ENCODE data around the gene DPP4.
"Not testable (repeated sequence)": the region's sequence is repeated elsewhere in the genome, so short reads cannot be mapped to it uniquely, and the experiment has no call there.

DPP4 gene

DNA sequence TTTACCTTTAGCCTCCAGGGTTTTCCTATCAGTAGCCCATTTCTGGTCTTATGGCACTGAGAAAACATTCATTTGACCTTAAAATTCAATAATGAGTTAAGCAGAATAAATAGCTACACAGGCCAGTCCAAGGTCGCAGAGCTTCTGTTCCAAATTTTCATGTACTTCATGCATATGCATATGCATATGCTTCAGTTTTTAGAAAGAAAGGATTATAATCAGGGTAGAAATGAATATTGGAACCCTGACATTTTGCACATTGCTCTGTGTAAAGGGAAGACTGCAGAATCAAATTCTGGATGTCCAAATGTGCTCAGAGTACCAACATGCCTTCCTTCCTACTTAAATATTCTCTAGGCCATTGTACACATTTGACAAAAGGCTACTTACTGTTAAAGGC lies 104.9 kb downstream of the DPP4 start:
- Histone ChIP-seq H3K36me3 (ENCODE audit: insufficient read depth, low read length) (no peaks in the 10 kb centered on the region), H3K4me2 (ENCODE audit: low read length) (no peak overlapping the region), H3K9ac (ENCODE audit: low read depth, low read length) (no peak overlapping the region), H3K4me3 (ENCODE audit: low read length) (no peak overlapping the region), H3K9me3 (replicated peaks; ENCODE audit: low read length) (no peaks in the 10 kb centered on the region), H3K4me1 (ENCODE audit: control insufficient read depth, insufficient read depth, low read length) (no peaks in the 10 kb centered on the region), H3K27me3 (ENCODE audit: control insufficient read depth, insufficient read depth, low read length) (no peaks in the 10 kb centered on the region)

- no peaks in the 10 kb centered on the region for H3K27me3 ChIP-seq (ENCODE audit: control insufficient read depth, insufficient read depth, low read length)
- no peaks in the 10 kb centered on the region for H3K36me3 ChIP-seq (ENCODE audit: insufficient read depth, low read length)
- H3K9me3 ChIP-seq (replicated peaks; ENCODE audit: low read length), result no peaks in the 10 kb centered on the region
- no peak overlapping the region for H3K4me2 ChIP-seq (ENCODE audit: low read length)
- no peak overlapping the region for H3K4me3 ChIP-seq (ENCODE audit: low read length)
- no peak overlapping the region for H3K9ac ChIP-seq (ENCODE audit: low read depth, low read length)
- H3K4me1 ChIP-seq (ENCODE audit: control insufficient read depth, insufficient read depth, low read length), result no peaks in the 10 kb centered on the region
Observed at GRCh38 chr2:161965994-161966393, 108.0 kb downstream of the DPP4 start.

DNA sequence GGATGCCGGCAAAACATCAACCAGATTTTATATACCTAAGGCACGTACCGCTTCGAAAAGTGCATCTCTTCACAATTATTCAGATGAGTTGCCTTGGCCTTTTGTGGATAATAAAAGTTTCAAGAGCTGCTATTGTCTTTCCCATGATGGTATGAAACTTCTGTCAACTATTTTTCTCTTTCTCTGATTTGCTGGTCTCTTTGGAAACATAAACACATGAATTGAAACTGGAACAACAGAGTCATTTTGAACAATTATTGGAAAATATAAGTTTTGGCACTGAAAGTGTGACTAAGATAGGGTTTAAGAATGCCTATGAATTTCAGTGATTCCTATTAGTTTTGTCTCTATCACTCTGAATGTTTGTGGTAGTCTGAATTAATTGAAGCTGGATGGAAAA lies 109.9 kb downstream of the DPP4 start:
- H3K9me3 ChIP-seq (replicated peaks; ENCODE audit: low read length), result no peaks in the 10 kb centered on the region

DNA sequence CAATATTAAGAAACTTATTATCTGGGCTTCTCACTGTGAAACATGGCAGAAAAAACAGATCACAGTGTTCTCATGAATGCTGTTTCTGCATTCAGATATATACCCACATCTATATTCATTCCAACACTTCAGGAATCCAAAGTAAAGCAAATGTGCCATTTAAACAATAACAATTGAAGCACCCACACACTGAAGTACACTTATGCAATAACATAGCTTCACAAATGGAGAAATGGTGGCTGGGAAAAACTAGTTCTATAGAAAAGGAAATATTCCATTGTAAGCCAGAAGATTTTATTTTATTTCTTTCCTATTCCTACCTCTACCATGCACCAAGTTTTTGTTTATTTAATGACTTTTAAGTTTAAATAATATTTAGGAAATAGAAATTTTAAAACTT lies 111.9 kb downstream of the DPP4 start:
- no peak overlapping the region for H3K9ac ChIP-seq (ENCODE audit: low read depth, low read length)
- no peak overlapping the region for H3K4me3 ChIP-seq (ENCODE audit: low read length)
- no peaks in the 10 kb centered on the region for H3K4me1 ChIP-seq (ENCODE audit: control insufficient read depth, insufficient read depth, low read length)

More for the DNA sequence above, 109.9 kb downstream of the DPP4 start:
- Histone ChIP-seq H3K36me3 (ENCODE audit: insufficient read depth, low read length) (no peaks in the 10 kb centered on the region), H3K4me3 (ENCODE audit: low read length) (no peak overlapping the region), H3K27me3 (ENCODE audit: control insufficient read depth, insufficient read depth, low read length) (no peaks in the 10 kb centered on the region), H3K9ac (ENCODE audit: low read depth, low read length) (no peak overlapping the region), H3K4me1 (ENCODE audit: control insufficient read depth, insufficient read depth, low read length) (no peaks in the 10 kb centered on the region), H3K4me2 (ENCODE audit: low read length) (no peak overlapping the region)

DNA sequence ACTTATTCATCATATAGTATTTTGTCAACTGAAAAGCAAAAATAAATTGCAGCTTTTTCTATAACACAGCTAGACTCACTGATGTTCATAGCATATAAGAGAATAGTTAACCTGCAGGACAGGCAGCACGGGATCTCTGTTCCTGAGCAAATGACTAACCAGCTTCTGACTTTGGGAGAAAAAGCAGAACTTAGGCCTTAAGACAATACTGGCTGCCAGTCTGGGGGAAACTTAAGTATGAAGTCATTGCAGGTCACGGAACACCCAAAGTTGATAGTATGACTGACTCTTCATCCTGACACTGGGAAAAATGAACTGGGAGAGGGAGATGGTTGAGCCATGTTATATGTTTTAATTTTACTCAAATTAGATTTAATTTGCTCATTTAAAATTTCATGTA lies 113.0 kb downstream of the DPP4 start:
- H3K4me2 ChIP-seq (ENCODE audit: low read length), result no peak overlapping the region
- H3K36me3 ChIP-seq (ENCODE audit: insufficient read depth, low read length), result no peaks in the 10 kb centered on the region
- no peaks in the 10 kb centered on the region for H3K4me1 ChIP-seq (ENCODE audit: control insufficient read depth, insufficient read depth, low read length)
- no peaks in the 10 kb centered on the region for H3K9me3 ChIP-seq (replicated peaks; ENCODE audit: low read length)
- H3K4me3 ChIP-seq (ENCODE audit: low read length), result no peak overlapping the region
- H3K9ac ChIP-seq (ENCODE audit: low read depth, low read length), result no peak overlapping the region
- no peaks in the 10 kb centered on the region for H3K27me3 ChIP-seq (ENCODE audit: control insufficient read depth, insufficient read depth, low read length)

More for the DNA sequence above, 111.9 kb downstream of the DPP4 start:
- Histone ChIP-seq H3K36me3 (ENCODE audit: insufficient read depth, low read length) (no peaks in the 10 kb centered on the region), H3K27me3 (ENCODE audit: control insufficient read depth, insufficient read depth, low read length) (no peaks in the 10 kb centered on the region), H3K4me2 (ENCODE audit: low read length) (no peak overlapping the region), H3K9me3 (replicated peaks; ENCODE audit: low read length) (no peaks in the 10 kb centered on the region)

DNA sequence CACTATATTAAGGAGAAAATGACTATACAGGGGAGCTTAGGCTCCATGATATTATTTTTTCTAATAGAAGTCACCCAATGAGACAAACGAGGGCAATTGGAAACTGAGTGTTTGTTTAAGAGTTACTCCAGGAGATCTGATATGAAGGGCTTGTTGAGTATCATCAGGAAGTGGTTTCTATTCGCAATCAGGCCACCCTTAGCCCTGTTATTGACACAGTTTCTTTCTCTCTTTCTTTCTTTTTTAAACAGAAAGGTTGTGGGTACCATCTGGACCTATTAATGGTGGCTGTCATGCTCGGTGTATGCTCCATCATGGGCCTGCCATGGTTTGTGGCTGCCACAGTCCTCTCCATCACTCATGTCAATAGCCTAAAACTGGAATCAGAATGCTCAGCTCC lies 117.3 kb downstream of the DPP4 start:
- Histone ChIP-seq H3K9me3 (replicated peaks; ENCODE audit: low read length) (no peaks in the 10 kb centered on the region), H3K4me2 (ENCODE audit: low read length) (no peak overlapping the region), H3K27me3 (ENCODE audit: control insufficient read depth, insufficient read depth, low read length) (no peaks in the 10 kb centered on the region), H3K9ac (ENCODE audit: low read depth, low read length) (no peak overlapping the region), H3K4me3 (ENCODE audit: low read length) (no peak overlapping the region), H3K36me3 (ENCODE audit: insufficient read depth, low read length) (no peaks in the 10 kb centered on the region), H3K4me1 (ENCODE audit: control insufficient read depth, insufficient read depth, low read length) (no peaks in the 10 kb centered on the region)

DNA sequence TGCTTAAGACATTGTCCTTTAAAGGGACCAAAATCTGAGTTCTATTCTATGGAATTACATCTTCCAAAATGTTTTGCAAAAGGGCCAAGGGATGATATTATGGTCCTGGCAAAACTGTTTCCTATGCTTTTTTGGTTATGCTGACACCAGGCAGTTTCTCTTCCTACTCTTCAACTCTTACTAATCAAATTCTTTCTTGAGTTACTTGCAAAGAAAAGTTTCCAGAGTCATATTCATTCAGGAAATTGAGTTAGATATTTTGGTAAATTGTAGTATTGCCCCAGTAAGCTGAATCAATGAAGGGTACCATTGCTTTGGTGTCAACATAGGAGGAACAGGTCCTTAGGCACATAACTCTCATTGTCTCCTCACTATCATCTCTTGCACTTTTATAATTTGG lies 118.8 kb downstream of the DPP4 start:
- Histone ChIP-seq H3K4me1 (ENCODE audit: control insufficient read depth, insufficient read depth, low read length) (no peaks in the 10 kb centered on the region), H3K9me3 (replicated peaks; ENCODE audit: low read length) (no peaks in the 10 kb centered on the region), H3K36me3 (ENCODE audit: insufficient read depth, low read length) (no peaks in the 10 kb centered on the region), H3K4me2 (ENCODE audit: low read length) (no peak overlapping the region), H3K9ac (ENCODE audit: low read depth, low read length) (no peak overlapping the region), H3K4me3 (ENCODE audit: low read length) (no peak overlapping the region), H3K27me3 (ENCODE audit: control insufficient read depth, insufficient read depth, low read length) (no peaks in the 10 kb centered on the region)

GRCh38 chr2:161954103-161954502 lies 119.9 kb downstream of the DPP4 start:
- H3K4me1 ChIP-seq (ENCODE audit: control insufficient read depth, insufficient read depth, low read length), result no peaks in the 10 kb centered on the region

GRCh38 chr2:161953367-161953766 lies 120.6 kb downstream of the DPP4 start:
- H3K27me3 ChIP-seq (ENCODE audit: control insufficient read depth, insufficient read depth, low read length); H3K4me2 ChIP-seq (ENCODE audit: low read length); H3K4me3 ChIP-seq (ENCODE audit: low read length); H3K9me3 ChIP-seq (replicated peaks; ENCODE audit: low read length); H3K36me3 ChIP-seq (ENCODE audit: insufficient read depth, low read length); H3K4me1 ChIP-seq (ENCODE audit: control insufficient read depth, insufficient read depth, low read length); H3K9ac ChIP-seq (ENCODE audit: low read depth, low read length): not testable (repeated sequence)

More at GRCh38 chr2:161954103-161954502, 119.9 kb downstream of the DPP4 start:
- Histone ChIP-seq H3K4me3 (ENCODE audit: low read length) (no peak overlapping the region), H3K4me2 (ENCODE audit: low read length) (no peak overlapping the region), H3K9me3 (replicated peaks; ENCODE audit: low read length) (no peaks in the 10 kb centered on the region), H3K27me3 (ENCODE audit: control insufficient read depth, insufficient read depth, low read length) (no peaks in the 10 kb centered on the region), H3K36me3 (ENCODE audit: insufficient read depth, low read length) (no peaks in the 10 kb centered on the region), H3K9ac (ENCODE audit: low read depth, low read length) (no peak overlapping the region)

DNA sequence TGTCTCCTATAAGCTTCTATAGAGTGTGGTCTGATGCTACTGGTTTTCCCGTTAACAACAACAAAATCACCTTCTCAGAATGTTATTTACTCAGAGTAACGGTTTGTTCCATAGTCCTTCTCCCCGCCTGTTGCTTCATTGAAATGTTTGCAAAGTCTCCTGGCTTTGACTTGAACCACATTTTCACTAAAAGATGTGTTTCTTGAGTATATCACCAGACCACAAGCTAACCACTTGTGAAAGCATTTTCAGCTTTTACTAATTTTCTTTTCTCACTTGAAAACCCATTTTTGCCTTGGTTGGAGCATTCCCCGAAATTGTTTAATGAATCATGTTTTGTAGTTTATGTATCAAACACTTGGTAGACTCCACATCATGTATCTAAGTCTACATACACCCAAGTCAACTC lies 121.2 kb downstream of the DPP4 start:
- Histone ChIP-seq H3K4me2 (ENCODE audit: low read length) (no peak overlapping the region), H3K27me3 (ENCODE audit: control insufficient read depth, insufficient read depth, low read length) (no peaks in the 10 kb centered on the region), H3K4me3 (ENCODE audit: low read length) (no peak overlapping the region), H3K9me3 (replicated peaks; ENCODE audit: low read length) (no peaks in the 10 kb centered on the region), H3K4me1 (ENCODE audit: control insufficient read depth, insufficient read depth, low read length) (no peaks in the 10 kb centered on the region), H3K9ac (ENCODE audit: low read depth, low read length) (no peak overlapping the region), H3K36me3 (ENCODE audit: insufficient read depth, low read length) (no peaks in the 10 kb centered on the region)

GRCh38 chr2:161947836-161948235 lies 126.2 kb downstream of the DPP4 start:
- Histone ChIP-seq H3K27me3 (ENCODE audit: control insufficient read depth, insufficient read depth, low read length) (no peaks in the 10 kb centered on the region), H3K4me2 (ENCODE audit: low read length) (no peak overlapping the region), H3K36me3 (ENCODE audit: insufficient read depth, low read length) (no peaks in the 10 kb centered on the region), H3K9ac (ENCODE audit: low read depth, low read length) (no peak overlapping the region), H3K9me3 (replicated peaks; ENCODE audit: low read length) (no peaks in the 10 kb centered on the region), H3K4me3 (ENCODE audit: low read length) (no peak overlapping the region), H3K4me1 (ENCODE audit: control insufficient read depth, insufficient read depth, low read length) (no peaks in the 10 kb centered on the region)

- Histone ChIP-seq H3K36me3 (ENCODE audit: insufficient read depth, low read length) (no peaks in the 10 kb centered on the region), H3K27me3 (ENCODE audit: control insufficient read depth, insufficient read depth, low read length) (peaks cover 3% of the 10 kb centered on the region), H3K4me2 (ENCODE audit: low read length) (no peak overlapping the region), H3K9me3 (replicated peaks; ENCODE audit: low read length) (no peaks in the 10 kb centered on the region), H3K9ac (ENCODE audit: low read depth, low read length) (no peak overlapping the region), H3K4me1 (ENCODE audit: control insufficient read depth, insufficient read depth, low read length) (no peaks in the 10 kb centered on the region), H3K4me3 (ENCODE audit: low read length) (no peak overlapping the region)
Observed at GRCh38 chr2:161947406-161947805, 126.6 kb downstream of the DPP4 start.

Data from skeletal muscle satellite cell (primary cell).